HK-2 (cell line): ENCODE results near the gene SYCN.
"Not testable (repeated sequence)": the region's sequence is repeated elsewhere in the genome, so short reads cannot be mapped to it uniquely, and the experiment has no call there.

Experiments used
- DNase-seq: peaks from one replicate; pipeline ENCODE4 v3.0.0-alpha.2; 2018; ENCODE audit not compliant: unreplicated experiment

SYCN gene

DNA sequence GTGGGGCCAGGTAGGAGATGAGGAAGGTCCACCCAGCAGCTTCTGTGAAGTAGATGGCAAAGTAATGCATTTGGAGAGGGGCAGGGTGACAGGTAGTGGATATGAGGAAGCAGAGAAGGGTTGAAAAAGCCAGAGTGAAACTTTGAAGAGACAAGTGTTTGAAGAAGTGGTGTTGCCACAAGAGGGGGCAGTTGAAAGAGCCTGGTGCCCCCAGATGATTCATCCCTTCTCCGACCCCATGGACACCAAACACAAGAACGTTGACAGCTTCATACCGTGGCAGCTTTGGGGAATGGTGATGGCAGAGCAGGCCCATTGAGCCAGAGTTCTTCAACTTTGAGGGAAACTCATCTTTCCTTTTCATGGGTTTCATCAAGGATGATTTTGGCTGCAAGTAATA, 20.8 kb upstream of the SYCN start:
- no peak for DNase-seq

DNA sequence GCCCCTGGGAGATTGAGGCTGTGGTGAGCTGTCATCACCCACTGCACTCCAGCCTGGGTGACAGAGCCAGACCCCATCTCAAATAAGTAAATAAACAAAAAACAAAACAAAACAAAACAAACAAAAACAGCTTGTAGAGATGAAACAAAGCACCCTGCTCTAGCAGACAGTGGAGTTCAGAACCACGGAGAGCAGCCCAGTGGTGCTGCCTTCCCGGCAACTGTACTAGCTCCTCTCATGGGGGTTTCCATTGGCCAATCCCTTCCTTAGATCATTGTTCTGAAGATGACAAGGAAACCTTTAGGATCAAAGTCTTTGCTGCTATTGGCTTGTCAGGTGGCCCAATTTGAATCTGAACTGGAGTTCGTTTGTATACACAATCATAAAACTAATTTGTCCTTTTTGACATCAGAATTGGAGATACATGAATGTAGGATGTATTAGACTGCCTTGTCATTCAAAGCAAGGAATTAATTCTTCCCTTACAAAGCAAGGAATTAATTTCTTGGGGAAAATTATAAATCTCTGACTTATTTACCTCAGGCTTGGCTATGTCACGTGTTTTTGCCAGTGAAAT, 19.7 kb upstream of the SYCN start:
- no peak for DNase-seq

DNA sequence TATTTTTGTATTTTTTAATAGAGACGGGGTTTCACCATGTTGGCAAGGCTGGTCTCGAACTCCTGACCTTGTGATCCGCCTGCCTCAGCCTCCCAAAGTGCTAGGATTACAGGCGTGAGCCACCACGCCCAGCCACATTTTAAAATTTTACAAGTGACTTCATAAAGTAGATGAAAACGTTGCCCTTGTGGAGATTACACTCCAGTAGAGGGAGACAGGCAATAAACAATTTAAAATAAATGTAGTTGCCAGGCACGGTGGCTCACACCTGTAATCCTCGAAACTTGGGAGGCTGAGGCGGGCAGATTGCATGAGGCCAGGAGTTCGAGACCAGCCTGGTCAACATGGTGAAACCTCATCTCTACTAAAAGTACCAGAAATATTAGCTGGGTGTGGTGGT, 15.0 kb upstream of the SYCN start:
- not testable (repeated sequence) for DNase-seq

- DNase-seq = no peak
These were observed 14.4 kb upstream of the SYCN start for GRCh38 chr19:39218230-39219007.

GRCh38 chr19:39217094-39217493, 13.0 kb upstream of the SYCN start:
- DNase-seq = no peak

- DNase-seq = not testable (repeated sequence)
These were observed 11.3 kb upstream of the SYCN start for GRCh38 chr19:39215323-39215722.

GRCh38 chr19:39212375-39212742, 8.3 kb upstream of the SYCN start:
- DNase-seq = peak; percentile 53

- DNase-seq = no peak
These were observed 7.8 kb upstream of the SYCN start for GRCh38 chr19:39211731-39212374.

DNA sequence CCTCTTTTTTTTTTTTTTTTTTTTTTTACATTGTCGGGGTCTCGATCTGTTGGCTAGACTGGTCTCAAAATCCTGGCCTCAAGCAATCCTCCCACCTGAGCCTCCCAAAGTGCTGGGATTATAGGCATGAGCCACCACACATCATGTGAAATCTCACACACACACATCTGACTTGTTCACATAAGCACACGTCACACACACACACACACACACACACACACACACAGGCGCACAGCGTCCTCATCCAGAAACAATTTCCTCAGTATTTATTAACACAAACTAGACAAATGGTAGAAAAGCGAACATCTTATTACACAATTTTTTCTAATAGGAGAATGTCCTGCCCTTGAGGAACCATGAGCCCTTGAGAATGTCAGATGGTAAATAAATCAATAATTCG, 5.1 kb upstream of the SYCN start:
- DNase-seq = no peak

- no peak for DNase-seq
These were observed 4.2 kb upstream of the SYCN start for GRCh38 chr19:39208175-39208795.

DNA sequence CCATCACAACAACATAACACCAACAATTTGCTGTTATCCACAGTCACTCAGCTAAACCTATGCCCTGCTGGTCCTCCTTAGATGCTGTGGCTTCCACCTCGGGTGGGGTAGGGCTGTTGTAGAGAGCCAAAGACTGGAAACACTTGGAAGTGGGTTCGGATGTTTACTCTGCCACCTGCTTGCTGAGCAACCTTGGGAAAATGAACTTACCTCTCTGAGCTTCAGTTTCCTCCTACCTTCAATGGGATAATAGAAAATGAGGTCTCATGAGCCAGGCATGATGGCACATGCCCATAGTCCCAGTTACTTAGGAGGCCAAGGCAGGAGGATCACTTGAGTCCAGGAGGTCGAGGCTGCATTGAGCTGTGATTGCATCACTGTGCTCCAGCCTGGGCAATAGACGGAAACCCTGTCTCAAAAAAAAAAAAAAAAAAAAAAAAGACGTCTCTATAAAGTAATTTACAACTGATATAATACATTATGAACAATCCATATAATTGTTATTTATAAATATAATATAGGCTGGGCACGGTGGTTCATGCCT, 3.3 kb upstream of the SYCN start:
- DNase-seq = no peak

- no peak for DNase-seq
These were observed 2.1 kb upstream of the SYCN start for GRCh38 chr19:39206122-39206521.

- no peak for DNase-seq
These were observed 1.3 kb upstream of the SYCN start for GRCh38 chr19:39205449-39205764.

GRCh38 chr19:39202998-39203355, 1.1 kb downstream of the SYCN start:
- DNase-seq = no peak

DNA sequence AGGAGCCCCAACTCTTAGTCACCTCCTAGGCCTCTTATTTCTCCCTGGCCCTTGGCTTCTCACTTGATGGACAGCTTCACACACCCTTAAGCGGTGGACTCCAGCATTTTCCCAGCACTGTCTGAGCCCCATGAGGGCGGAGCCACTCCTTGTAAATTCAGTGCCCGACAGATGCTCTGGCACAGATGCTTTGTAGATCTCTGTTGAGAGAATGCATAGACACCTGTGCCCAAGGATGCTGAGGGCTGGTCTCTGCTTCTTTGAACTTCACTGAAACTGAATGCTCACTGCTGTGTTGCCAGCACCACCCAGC, 3.3 kb downstream of the SYCN start:
- no peak for DNase-seq

DNA sequence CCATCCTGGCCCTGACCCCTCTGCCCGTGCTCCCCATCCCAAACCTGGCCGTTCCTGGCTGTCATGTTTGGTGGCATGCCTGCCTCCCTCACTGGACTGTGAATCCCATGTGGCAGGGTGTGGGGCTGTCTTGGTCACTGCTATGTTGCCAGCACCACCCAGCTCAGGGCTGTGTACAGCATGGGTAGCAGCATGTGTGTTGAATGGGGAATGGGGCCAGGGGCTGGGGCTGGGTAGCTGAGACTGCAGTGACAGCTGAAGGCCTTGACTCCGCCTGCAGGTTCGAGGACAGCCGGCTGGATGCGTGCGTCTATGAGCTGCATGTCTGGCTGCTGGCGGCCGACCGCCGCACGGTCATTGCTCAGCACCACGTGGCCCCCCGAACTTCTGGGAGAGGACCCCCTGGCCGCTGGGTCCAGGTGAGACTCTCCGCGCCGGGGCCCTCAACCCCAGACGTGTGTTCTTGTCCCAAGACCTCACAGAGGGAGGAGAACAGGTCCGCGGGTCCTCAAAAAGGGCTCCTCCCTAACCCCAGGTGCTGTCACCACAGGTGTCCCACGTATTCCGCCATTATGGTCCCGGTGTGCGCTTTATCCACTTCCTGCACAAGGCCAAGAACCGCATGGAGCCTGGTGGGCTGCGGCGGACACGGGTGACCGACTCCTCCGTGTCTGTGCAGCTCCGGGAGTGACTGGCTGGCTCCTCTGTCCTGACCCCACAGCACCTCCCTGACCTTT, 3.8 kb downstream of the SYCN start:
- DNase-seq = no peak

DNA sequence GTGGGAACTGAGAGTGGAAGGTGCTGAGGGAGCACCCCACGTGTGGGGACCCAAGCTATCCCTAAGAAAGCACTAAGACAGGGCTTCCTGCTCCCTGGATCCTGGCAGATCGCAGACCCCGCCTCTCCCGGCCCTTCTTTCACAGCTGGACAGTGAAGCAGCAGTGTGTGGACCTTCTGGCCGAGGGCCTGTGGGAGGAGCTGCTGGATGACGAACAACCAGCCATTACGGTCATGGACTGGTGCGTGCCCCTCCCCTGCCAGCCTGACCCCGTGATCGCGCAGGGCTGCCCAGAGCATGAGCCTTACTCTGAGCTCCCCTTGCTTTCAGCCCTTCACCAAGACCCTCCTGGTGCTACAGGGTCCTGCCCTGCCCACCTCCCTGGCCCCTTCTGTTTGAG, 5.0 kb downstream of the SYCN start:
- peak; percentile 78 for DNase-seq

GRCh38 chr19:39197808-39198207, 6.3 kb downstream of the SYCN start:
- DNase-seq = no peak

GRCh38 chr19:39196860-39197562, 7.1 kb downstream of the SYCN start, which contains the start of gene NCCRP1:
NCCRP1 (plus strand) TSS chr19:39196964; CDS start chr19:39196983, 19 bp downstream.
- no peak for DNase-seq

- no peak for DNase-seq
These were observed 7.7 kb downstream of the SYCN start for GRCh38 chr19:39196320-39196719.

- DNase-seq = no peak
These were observed 8.3 kb downstream of the SYCN start for GRCh38 chr19:39195755-39196154.
